ENCODE results near the gene IFIT2.

Gene IFIT2

GRCh38 chr10:89271532-89271931, 30.3 kb upstream of the IFIT2 start:
- ChIA-PET CTCF (no interaction called here), POLR2A (no interaction called here)
- no peak for DNase-seq (ENCODE audit: extremely low spot score)
- no peak for TF ChIP-seq HDGF (IDR thresholded peaks at IDR 0.05; ENCODE audit: borderline replicate concordance)
- no peak for TF ChIP-seq ZNF384 (IDR thresholded peaks at IDR 0.05)
- no peak for TF ChIP-seq CTBP1 (IDR thresholded peaks at IDR 0.05; ENCODE audit: borderline replicate concordance)
- TF ChIP-seq NFRKB (IDR thresholded peaks at IDR 0.05) = no peak
- no peak for TF ChIP-seq SUZ12 (IDR thresholded peaks at IDR 0.05)
- TF ChIP-seq SP1 (IDR thresholded peaks at IDR 0.05) = no peak
- no peak for TF ChIP-seq PKNOX1 (IDR thresholded peaks at IDR 0.05)
- no peak for TF ChIP-seq LEF1 (IDR thresholded peaks at IDR 0.05; ENCODE audit: borderline replicate concordance)
- no peak for TF ChIP-seq ELF4 (IDR thresholded peaks at IDR 0.05)
- no peak for TF ChIP-seq FOXA1 (IDR thresholded peaks at IDR 0.05)
- TF ChIP-seq ARNT (IDR thresholded peaks at IDR 0.05) = no peak
- no peak for TF ChIP-seq L3MBTL2 (conservative IDR thresholded peaks at IDR 0.05)

GRCh38 chr10:89273680-89274079, 28.2 kb upstream of the IFIT2 start:
- ChIA-PET CTCF (no interaction called here), POLR2A (no interaction called here)
- no peak for DNase-seq (ENCODE audit: extremely low spot score)
- TF ChIP-seq CTBP1 (IDR thresholded peaks at IDR 0.05; ENCODE audit: borderline replicate concordance) (no peak), NFRKB (IDR thresholded peaks at IDR 0.05) (no peak), ELF4 (IDR thresholded peaks at IDR 0.05) (no peak), PKNOX1 (IDR thresholded peaks at IDR 0.05) (no peak)

GRCh38 chr10:89274928-89275327, 26.9 kb upstream of the IFIT2 start:
- no peak for DNase-seq (ENCODE audit: extremely low spot score)
- TF ChIP-seq FOXA1 (IDR thresholded peaks at IDR 0.05) = no peak
- TF ChIP-seq ARNT (IDR thresholded peaks at IDR 0.05) = no peak
- TF ChIP-seq ELF4 (IDR thresholded peaks at IDR 0.05) = no peak
- no peak for TF ChIP-seq L3MBTL2 (conservative IDR thresholded peaks at IDR 0.05)
- TF ChIP-seq PKNOX1 (IDR thresholded peaks at IDR 0.05) = no peak
- no peak for TF ChIP-seq ZNF384 (IDR thresholded peaks at IDR 0.05)
- no peak for TF ChIP-seq CTBP1 (IDR thresholded peaks at IDR 0.05; ENCODE audit: borderline replicate concordance)
- TF ChIP-seq HDGF (IDR thresholded peaks at IDR 0.05; ENCODE audit: borderline replicate concordance) = no peak
- no peak for TF ChIP-seq SP1 (IDR thresholded peaks at IDR 0.05)
- no peak for TF ChIP-seq LEF1 (IDR thresholded peaks at IDR 0.05; ENCODE audit: borderline replicate concordance)
- TF ChIP-seq NFRKB (IDR thresholded peaks at IDR 0.05) = no peak
- TF ChIP-seq BHLHE40 (IDR thresholded peaks at IDR 0.05; ENCODE audit: borderline replicate concordance) = no peak
- TF ChIP-seq FOXM1 (IDR thresholded peaks at IDR 0.05; ENCODE audit: borderline replicate concordance) = no peak
- no peak for TF ChIP-seq TARDBP (IDR thresholded peaks at IDR 0.05)
- no peak for TF ChIP-seq FOXK2 (IDR thresholded peaks at IDR 0.05)
- CTCF ChIA-PET = no interaction called here
- POLR2A ChIA-PET = no interaction called here

GRCh38 chr10:89275383-89275782, 26.5 kb upstream of the IFIT2 start:
- DNase-seq (ENCODE audit: extremely low spot score) = no peak
- ChIA-PET CTCF (no interaction called here), POLR2A (no interaction called here)
- no peak for TF ChIP-seq NFRKB (IDR thresholded peaks at IDR 0.05)
- TF ChIP-seq BHLHE40 (IDR thresholded peaks at IDR 0.05; ENCODE audit: borderline replicate concordance) = no peak
- TF ChIP-seq ELF4 (IDR thresholded peaks at IDR 0.05) = no peak
- no peak for TF ChIP-seq TARDBP (IDR thresholded peaks at IDR 0.05)
- TF ChIP-seq FOXA1 (IDR thresholded peaks at IDR 0.05) = no peak
- TF ChIP-seq L3MBTL2 (conservative IDR thresholded peaks at IDR 0.05) = no peak
- TF ChIP-seq HDGF (IDR thresholded peaks at IDR 0.05; ENCODE audit: borderline replicate concordance) = no peak
- TF ChIP-seq SUZ12 (IDR thresholded peaks at IDR 0.05) = no peak
- no peak for TF ChIP-seq CTBP1 (IDR thresholded peaks at IDR 0.05; ENCODE audit: borderline replicate concordance)
- TF ChIP-seq SP1 (IDR thresholded peaks at IDR 0.05) = no peak
- TF ChIP-seq ARNT (IDR thresholded peaks at IDR 0.05) = no peak
- no peak for TF ChIP-seq PKNOX1 (IDR thresholded peaks at IDR 0.05)
- TF ChIP-seq ZNF384 (IDR thresholded peaks at IDR 0.05) = no peak
- TF ChIP-seq FOXK2 (IDR thresholded peaks at IDR 0.05) = no peak
- no peak for TF ChIP-seq LEF1 (IDR thresholded peaks at IDR 0.05; ENCODE audit: borderline replicate concordance)
- no peak for TF ChIP-seq FOXM1 (IDR thresholded peaks at IDR 0.05; ENCODE audit: borderline replicate concordance)

- ChIA-PET POLR2A (no interaction called here), CTCF (no interaction called here)
- TF ChIP-seq ARNT (IDR thresholded peaks at IDR 0.05) = no peak
- no peak for TF ChIP-seq FOXM1 (IDR thresholded peaks at IDR 0.05; ENCODE audit: borderline replicate concordance)
- TF ChIP-seq SP1 (IDR thresholded peaks at IDR 0.05) = no peak
- TF ChIP-seq L3MBTL2 (conservative IDR thresholded peaks at IDR 0.05) = no peak
- TF ChIP-seq HDGF (IDR thresholded peaks at IDR 0.05; ENCODE audit: borderline replicate concordance) = no peak
- TF ChIP-seq FOXK2 (IDR thresholded peaks at IDR 0.05) = no peak
- no peak for TF ChIP-seq CTBP1 (IDR thresholded peaks at IDR 0.05; ENCODE audit: borderline replicate concordance)
- no peak for TF ChIP-seq ELF4 (IDR thresholded peaks at IDR 0.05)
- no peak for TF ChIP-seq ZNF384 (IDR thresholded peaks at IDR 0.05)
- TF ChIP-seq FOXA1 (IDR thresholded peaks at IDR 0.05) = no peak
- TF ChIP-seq TARDBP (IDR thresholded peaks at IDR 0.05) = no peak
- no peak for TF ChIP-seq SUZ12 (IDR thresholded peaks at IDR 0.05)
- TF ChIP-seq PKNOX1 (IDR thresholded peaks at IDR 0.05) = no peak
- TF ChIP-seq NFRKB (IDR thresholded peaks at IDR 0.05) = no peak
- TF ChIP-seq LEF1 (IDR thresholded peaks at IDR 0.05; ENCODE audit: borderline replicate concordance) = no peak
- TF ChIP-seq BHLHE40 (IDR thresholded peaks at IDR 0.05; ENCODE audit: borderline replicate concordance) = no peak
- no peak for DNase-seq (ENCODE audit: extremely low spot score)
Measured at GRCh38 chr10:89278034-89278535, 23.8 kb upstream of the IFIT2 start.
